Astrocyte of the cerebellum (primary cell): ENCODE measurements around the gene PLEKHM1.

Source experiments
- DNase-seq: peaks from one replicate; pipeline ENCODE4 v3.0.0-alpha.2; 2011; ENCODE audit warnings: low read depth
- H3K4me3 ChIP-seq: 2 replicates; pipeline ENCODE4 v1.5.1; 2011; ENCODE audit warnings: mild to moderate bottlenecking, low read depth, low read length, moderate library complexity
- in situ Hi-C: cut with HindIII; loops from 2 replicates; pipeline ENCODE4 v1.10.0; 2017; ENCODE audit warnings: low sequenced_read_pairs
- TF ChIP-seq, protein P1 (sequence below): IDR thresholded peaks from 2 replicates; pipeline ENCODE4 v1.5.1; 2012; ENCODE audit warnings: low read length, low read depth, moderate library complexity, mild to moderate bottlenecking; ENCODE audit errors: missing control alignments

PLEKHM1 gene

GRCh38 chr17:45425125-45425983 is 65.2 kb downstream of the PLEKHM1 start:
- DNase-seq, result peak; percentile 22
- in situ Hi-C loops, result no loop called here
- no peak overlapping the region for H3K4me3 ChIP-seq
- TF ChIP-seq, protein P1, sequence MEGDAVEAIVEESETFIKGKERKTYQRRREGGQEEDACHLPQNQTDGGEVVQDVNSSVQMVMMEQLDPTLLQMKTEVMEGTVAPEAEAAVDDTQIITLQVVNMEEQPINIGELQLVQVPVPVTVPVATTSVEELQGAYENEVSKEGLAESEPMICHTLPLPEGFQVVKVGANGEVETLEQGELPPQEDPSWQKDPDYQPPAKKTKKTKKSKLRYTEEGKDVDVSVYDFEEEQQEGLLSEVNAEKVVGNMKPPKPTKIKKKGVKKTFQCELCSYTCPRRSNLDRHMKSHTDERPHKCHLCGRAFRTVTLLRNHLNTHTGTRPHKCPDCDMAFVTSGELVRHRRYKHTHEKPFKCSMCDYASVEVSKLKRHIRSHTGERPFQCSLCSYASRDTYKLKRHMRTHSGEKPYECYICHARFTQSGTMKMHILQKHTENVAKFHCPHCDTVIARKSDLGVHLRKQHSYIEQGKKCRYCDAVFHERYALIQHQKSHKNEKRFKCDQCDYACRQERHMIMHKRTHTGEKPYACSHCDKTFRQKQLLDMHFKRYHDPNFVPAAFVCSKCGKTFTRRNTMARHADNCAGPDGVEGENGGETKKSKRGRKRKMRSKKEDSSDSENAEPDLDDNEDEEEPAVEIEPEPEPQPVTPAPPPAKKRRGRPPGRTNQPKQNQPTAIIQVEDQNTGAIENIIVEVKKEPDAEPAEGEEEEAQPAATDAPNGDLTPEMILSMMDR, result peak; percentile 65

DNA sequence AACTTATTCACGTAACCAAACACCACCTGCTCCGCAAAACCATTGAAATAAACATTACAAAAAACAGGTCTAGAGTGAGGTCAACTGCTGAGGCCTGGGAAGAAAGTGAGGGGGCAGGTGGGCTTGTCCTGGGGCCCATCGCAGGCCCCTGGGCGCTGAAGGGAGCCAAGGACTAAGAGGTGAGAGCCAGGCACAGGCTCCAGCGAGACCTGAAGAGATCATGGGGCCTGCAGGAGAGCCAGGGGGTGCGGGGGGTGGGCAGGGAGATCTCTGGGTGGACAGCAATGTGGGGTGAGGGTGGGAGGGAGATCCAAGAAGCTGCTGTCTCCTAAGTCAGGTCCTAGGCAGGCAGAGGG is 65.8 kb downstream of the PLEKHM1 start:
- no peak for DNase-seq
- in situ Hi-C loops, result no loop called here
- no peak overlapping the region for H3K4me3 ChIP-seq
- TF ChIP-seq, protein P1, result no peak

GRCh38 chr17:45423975-45424335 is 66.6 kb downstream of the PLEKHM1 start:
- TF ChIP-seq, protein P1, result no peak
- H3K4me3 ChIP-seq, result no peak overlapping the region
- in situ Hi-C loops, result no loop called here
- DNase-seq, result no peak

DNA sequence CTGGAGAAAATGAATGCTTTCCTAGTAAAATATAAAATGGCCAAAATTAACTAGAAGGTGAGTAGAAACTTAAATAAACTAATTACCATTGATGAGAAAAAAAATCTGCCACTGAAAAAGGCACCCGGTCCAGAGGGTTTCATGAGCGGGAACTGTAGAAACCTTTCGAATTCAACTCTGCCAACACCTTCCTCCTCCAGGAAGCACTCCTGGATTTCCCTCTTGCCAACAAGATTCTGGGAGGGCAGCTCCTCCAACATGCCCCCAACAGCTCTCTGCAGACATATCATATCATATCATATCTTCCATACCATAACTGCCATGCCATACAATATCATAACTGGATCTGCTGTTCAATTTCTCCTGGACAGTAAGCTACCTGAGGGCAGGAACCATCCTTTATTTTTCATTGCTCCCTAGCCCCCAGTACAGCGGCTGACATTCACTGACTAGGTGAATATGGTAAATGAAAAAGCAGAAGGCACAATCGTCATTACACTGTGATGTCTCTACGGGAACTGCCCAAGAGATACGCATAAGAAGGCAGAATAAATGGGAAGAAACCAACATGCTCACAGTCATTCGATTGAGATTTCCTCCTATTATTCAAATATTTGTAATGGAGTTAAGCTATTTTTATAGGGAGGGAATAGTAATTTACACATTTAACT is 67.1 kb downstream of the PLEKHM1 start:
- no peak overlapping the region for H3K4me3 ChIP-seq
- in situ Hi-C loops, result no loop called here
- TF ChIP-seq, protein P1, result no peak
- no peak for DNase-seq

DNA sequence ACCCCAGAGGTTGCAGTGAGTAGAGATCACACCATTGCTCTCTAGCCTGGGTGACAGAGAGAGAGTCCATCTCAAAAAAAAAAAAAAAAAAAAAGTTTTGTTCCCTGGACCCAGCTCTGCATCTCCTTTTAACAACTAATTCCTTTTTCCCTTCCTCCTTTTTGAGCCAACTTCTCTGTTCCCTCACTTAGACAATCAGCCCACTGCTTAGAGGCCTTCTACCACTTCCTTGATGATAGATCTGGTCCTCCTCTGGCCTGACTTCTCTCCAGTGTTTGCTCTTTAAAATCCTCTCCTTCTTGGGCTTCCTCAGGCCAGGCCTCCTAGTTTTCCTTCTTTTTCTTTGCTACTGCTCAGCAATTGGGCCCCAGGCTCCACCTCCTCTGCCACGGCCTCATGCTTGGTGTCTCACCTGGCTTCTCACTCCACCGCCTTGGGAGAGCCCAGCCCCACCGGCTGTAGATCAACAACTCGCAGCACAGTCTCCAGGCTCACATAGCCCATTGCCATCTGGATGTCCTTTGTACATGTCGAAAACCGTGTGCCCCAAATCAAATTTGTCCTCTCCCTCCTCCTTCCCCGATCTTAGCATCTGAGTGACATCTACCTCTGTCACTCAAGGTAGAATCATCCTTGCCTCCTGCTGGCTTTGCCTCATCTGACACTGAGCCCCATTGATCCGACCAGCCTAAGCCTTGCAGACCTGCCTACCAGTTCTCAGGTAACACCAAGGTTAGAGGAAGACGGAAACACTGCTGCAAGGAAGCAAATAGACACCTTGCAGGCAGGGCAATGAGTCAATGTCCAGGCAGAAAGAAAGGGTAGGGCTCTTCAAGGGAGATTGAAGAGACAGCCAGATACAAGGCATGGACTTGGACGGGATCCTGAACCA is 75.3 kb downstream of the PLEKHM1 start:
- no peak overlapping the region for H3K4me3 ChIP-seq
- no peak for DNase-seq
- in situ Hi-C loops, result no loop called here
- TF ChIP-seq, protein P1, result no peak

DNA sequence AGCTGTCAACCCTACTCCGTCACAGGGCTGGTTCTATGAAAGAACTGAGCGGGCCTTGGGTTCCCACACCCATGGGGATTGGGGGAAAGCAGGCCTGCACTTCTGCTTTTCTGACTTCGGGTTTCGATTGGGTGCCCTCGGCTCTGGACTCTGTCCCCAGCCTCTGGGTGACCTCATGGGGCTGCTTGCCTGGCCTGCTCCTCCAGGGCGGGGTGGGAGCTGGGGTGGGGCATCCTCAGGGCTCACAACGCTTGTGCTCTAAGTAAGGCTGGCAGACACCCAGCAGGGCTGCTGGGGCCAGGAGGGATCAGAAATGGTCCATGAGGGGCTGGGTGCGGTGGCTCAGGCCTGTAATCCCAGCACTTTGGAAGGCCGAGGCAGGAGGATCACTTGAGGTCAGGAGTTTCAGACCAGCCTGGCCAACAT is 77.0 kb downstream of the PLEKHM1 start:
- TF ChIP-seq, protein P1, result no peak
- no peak for DNase-seq
- in situ Hi-C loops, result no loop called here
- no peak overlapping the region for H3K4me3 ChIP-seq
